ENCODE data around the gene FDXACB1. TPM values are rescaled to one million over a fixed set of nuclear protein-coding genes. Genes with fewer than 3 reads are reported as not detected.

Gene FDXACB1
- total and polyA plus RNA-seq, 4 donors: 0.95 to 2.3 (median 1.3) TPM

- no peaks in the 10 kb centered on the region for H3K36me3 ChIP-seq (ENCODE audit: control insufficient read depth in 4 of 4, insufficient read depth in 3 of 4, low read depth in 1 of 4, low read length in 3 of 4)
- H3K27me3 ChIP-seq (ENCODE audit: control insufficient read depth in 4 of 4, insufficient read depth in 4 of 4, low read length in 3 of 4): no peaks in the 10 kb centered on the region
- peak overlapping the region; percentile 87 to 88 for H3K27ac ChIP-seq (ENCODE audit: low read depth in 1 of 2, low read length in 2 of 2)
- WGBS: 84% methylated on average over 3 of the region's 3 CpGs
- peak overlapping the region in 1 of 2 donors; percentile 32 for H3K9ac ChIP-seq (ENCODE audit: low read depth in 1 of 2, low read length in 2 of 2)
- no peak overlapping the region for H3K4me3 ChIP-seq (ENCODE audit: low read depth in 1 of 3, low read length in 3 of 3)
- H3K4me1 ChIP-seq (ENCODE audit: control insufficient read depth in 4 of 4, insufficient read depth in 4 of 4, low read length in 3 of 4): peaks cover 0 to 25% (median 14%) of the 10 kb centered on the region in 4 donors
- H3K9me3 ChIP-seq (ENCODE audit: control insufficient read depth in 4 of 4, low read length in 3 of 4): no peaks in the 10 kb centered on the region
- no peak for TF ChIP-seq NR2F2 (IDR thresholded peaks at IDR 0.05)
- TF ChIP-seq FOXA2 (IDR thresholded peaks at IDR 0.05): no peak
- TF ChIP-seq FOXA1 (IDR thresholded peaks at IDR 0.05): no peak
- TF ChIP-seq ZBTB33 (IDR thresholded peaks at IDR 0.05): no peak
- peak in 1 of 2 donors; percentile 20 for TF ChIP-seq HNF4A (conservative IDR thresholded peaks at IDR 0.05)
- DNase-seq (ENCODE audit: low spot score): no peak
Observed at GRCh38 chr11:111917788-111918187, 38.8 kb upstream of the FDXACB1 start.

GRCh38 chr11:111917312-111917711, 38.3 kb upstream of the FDXACB1 start:
- Histone ChIP-seq H3K4me3 (ENCODE audit: low read depth in 1 of 3, low read length in 3 of 3) (no peak overlapping the region), H3K27me3 (ENCODE audit: control insufficient read depth in 4 of 4, insufficient read depth in 4 of 4, low read length in 3 of 4) (no peaks in the 10 kb centered on the region), H3K4me1 (ENCODE audit: control insufficient read depth in 4 of 4, insufficient read depth in 4 of 4, low read length in 3 of 4) (peaks cover 0 to 22% (median 13%) of the 10 kb centered on the region in 4 donors), H3K9ac (ENCODE audit: low read depth in 1 of 2, low read length in 2 of 2) (no peak overlapping the region), H3K27ac (ENCODE audit: low read depth in 1 of 2, low read length in 2 of 2) (no peak overlapping the region), H3K36me3 (ENCODE audit: control insufficient read depth in 4 of 4, insufficient read depth in 3 of 4, low read depth in 1 of 4, low read length in 3 of 4) (no peaks in the 10 kb centered on the region), H3K9me3 (ENCODE audit: control insufficient read depth in 4 of 4, low read length in 3 of 4) (no peaks in the 10 kb centered on the region)
- no peak for TF ChIP-seq TAF1 (conservative IDR thresholded peaks at IDR 0.05)
- no peak for TF ChIP-seq CTCF (IDR thresholded peaks at IDR 0.05; ENCODE audit: low read depth, low read length, missing input control)
- no peak for TF ChIP-seq REST (IDR thresholded peaks at IDR 0.05)
- TF ChIP-seq ZBTB33 (IDR thresholded peaks at IDR 0.05): no peak
- TF ChIP-seq MAX (IDR thresholded peaks at IDR 0.05): no peak
- no peak for TF ChIP-seq NR2F2 (IDR thresholded peaks at IDR 0.05)
- no peak for TF ChIP-seq HNF4A (conservative IDR thresholded peaks at IDR 0.05)
- TF ChIP-seq RAD21 (IDR thresholded peaks at IDR 0.05): no peak
- no peak for TF ChIP-seq GABPA (IDR thresholded peaks at IDR 0.05 in 1 of 2, conservative IDR thresholded peaks at IDR 0.05 in 1 of 2)
- no peak for TF ChIP-seq YY1 (IDR thresholded peaks at IDR 0.05)
- WGBS: 94% methylated on average over 2 of the region's 2 CpGs
- DNase-seq (ENCODE audit: low spot score): no peak

All from liver (tissue), 9 donors.